ENCODE results near the gene CCSER1.

- TF ChIP-seq RAD21 (IDR thresholded peaks at IDR 0.05 in 1 of 2, conservative IDR thresholded peaks at IDR 0.05 in 1 of 2; ENCODE audit: low read depth in 2 of 2, low read length in 2 of 2) = no peak
- no peak for TF ChIP-seq POLR2AphosphoS5 (IDR thresholded peaks at IDR 0.05; ENCODE audit: low read depth, low read length)
- TF ChIP-seq CTCF (IDR thresholded peaks at IDR 0.05; ENCODE audit: control extremely low read depth in 1 of 3, insufficient read depth in 1 of 3, low read depth in 1 of 3, low read length in 3 of 3) = no peak
- TF ChIP-seq POLR2A (IDR thresholded peaks at IDR 0.05; ENCODE audit: control extremely low read depth in 1 of 2, low read depth in 2 of 2, low read length in 2 of 2) = no peak
Measured at GRCh38 chr4:90186229-90186628, 59.0 kb downstream of the CCSER1 start.
